Measurements from ENCODE around the gene HK1. TPM values are rescaled to one million over a fixed set of nuclear protein-coding genes. Genes with fewer than 3 reads are reported as not detected.

Gene HK1
- total and polyA plus RNA-seq, 4 donors, result 1.8 to 166 (median 7.4) TPM

- H3K36me3 ChIP-seq (ENCODE audit: control insufficient read depth in 4 of 4, insufficient read depth in 3 of 4, low read depth in 1 of 4, low read length in 3 of 4), result peaks cover 0 to 2% (median 0%) of the 10 kb centered on the region in 4 donors
- no peak for TF ChIP-seq JUND (IDR thresholded peaks at IDR 0.05)
- TF ChIP-seq GABPA (IDR thresholded peaks at IDR 0.05 in 1 of 2, conservative IDR thresholded peaks at IDR 0.05 in 1 of 2), result no peak
- no peak for TF ChIP-seq SP1 (IDR thresholded peaks at IDR 0.05)
- TF ChIP-seq EGR1 (IDR thresholded peaks at IDR 0.05; ENCODE audit: low read depth in 2 of 2), result no peak
- peak; percentile 16 for TF ChIP-seq NR2F2 (IDR thresholded peaks at IDR 0.05)
- TF ChIP-seq YY1 (IDR thresholded peaks at IDR 0.05), result no peak
- TF ChIP-seq ATF3 (IDR thresholded peaks at IDR 0.05), result no peak
- peak in 1 of 2 donors; percentile 36 for TF ChIP-seq RAD21 (IDR thresholded peaks at IDR 0.05)
- peak overlapping the region in 1 of 2 donors; percentile 14 for H3K27ac ChIP-seq (ENCODE audit: low read depth in 1 of 2, low read length in 2 of 2)
- H3K9me3 ChIP-seq (ENCODE audit: control insufficient read depth in 4 of 4, low read length in 3 of 4), result no peaks in the 10 kb centered on the region
- 63% methylated on average over 3 of the region's 3 CpGs for WGBS
- no peaks in the 10 kb centered on the region for H3K27me3 ChIP-seq (ENCODE audit: control insufficient read depth in 4 of 4, insufficient read depth in 4 of 4, low read length in 3 of 4)
- no peak for DNase-seq (ENCODE audit: low spot score)
- no peak overlapping the region for H3K9ac ChIP-seq (ENCODE audit: low read depth in 1 of 2, low read length in 2 of 2)
- H3K4me3 ChIP-seq (ENCODE audit: low read depth in 1 of 3, low read length in 3 of 3), result no peak overlapping the region
- H3K4me1 ChIP-seq (ENCODE audit: control insufficient read depth in 4 of 4, insufficient read depth in 4 of 4, low read length in 3 of 4), result peaks cover 0 to 2% (median 0%) of the 10 kb centered on the region in 4 donors
These were observed 99.6 kb downstream of the HK1 start for GRCh38 chr10:69377933-69378332.

- H3K4me1 ChIP-seq (ENCODE audit: control insufficient read depth in 4 of 4, insufficient read depth in 4 of 4, low read length in 3 of 4), result peaks cover 0 to 2% (median 0%) of the 10 kb centered on the region in 4 donors
These were observed 101.5 kb downstream of the HK1 start for GRCh38 chr10:69379800-69380199.

More at GRCh38 chr10:69379800-69380199, 101.5 kb downstream of the HK1 start:
- TF ChIP-seq TAF1 (conservative IDR thresholded peaks at IDR 0.05) (no peak), ATF3 (IDR thresholded peaks at IDR 0.05) (no peak), NR2F2 (IDR thresholded peaks at IDR 0.05) (no peak), FOXA2 (IDR thresholded peaks at IDR 0.05) (no peak), SP1 (IDR thresholded peaks at IDR 0.05) (no peak), GABPA (IDR thresholded peaks at IDR 0.05 in 1 of 2, conservative IDR thresholded peaks at IDR 0.05 in 1 of 2) (no peak), CTCF (IDR thresholded peaks at IDR 0.05; ENCODE audit: low read depth, low read length, missing input control) (no peak), FOXA1 (IDR thresholded peaks at IDR 0.05) (no peak), RAD21 (IDR thresholded peaks at IDR 0.05) (no peak), REST (IDR thresholded peaks at IDR 0.05) (no peak), HNF4A (conservative IDR thresholded peaks at IDR 0.05) (no peak), ZBTB33 (IDR thresholded peaks at IDR 0.05) (no peak), EGR1 (IDR thresholded peaks at IDR 0.05; ENCODE audit: low read depth in 2 of 2) (no peak), RXRA (IDR thresholded peaks at IDR 0.05) (no peak), YY1 (IDR thresholded peaks at IDR 0.05) (no peak), HNF4G (IDR thresholded peaks at IDR 0.05) (no peak)
- H3K27ac ChIP-seq (ENCODE audit: low read depth in 1 of 2, low read length in 2 of 2), result no peak overlapping the region
- no peak overlapping the region for H3K9ac ChIP-seq (ENCODE audit: low read depth in 1 of 2, low read length in 2 of 2)
- no peak overlapping the region for H3K4me3 ChIP-seq (ENCODE audit: low read depth in 1 of 3, low read length in 3 of 3)
- H3K36me3 ChIP-seq (ENCODE audit: control insufficient read depth in 4 of 4, insufficient read depth in 3 of 4, low read depth in 1 of 4, low read length in 3 of 4), result peaks cover 0 to 4% (median under 1%) of the 10 kb centered on the region in 4 donors
- 95% methylated on average over 16 of the region's 16 CpGs for WGBS
- H3K27me3 ChIP-seq (ENCODE audit: control insufficient read depth in 4 of 4, insufficient read depth in 4 of 4, low read length in 3 of 4), result no peaks in the 10 kb centered on the region
- no peak for DNase-seq (ENCODE audit: low spot score)
- no peaks in the 10 kb centered on the region for H3K9me3 ChIP-seq (ENCODE audit: control insufficient read depth in 4 of 4, low read length in 3 of 4)

Measured in liver (tissue), 9 donors.